Right cardiac atrium (tissue), 5 donors: ENCODE results near the gene SLC19A1. TPM values are rescaled to one million over a fixed set of nuclear protein-coding genes. Genes with fewer than 3 reads are reported as not detected.

ENCODE experiments used
- ATAC-seq, 2 donors: fragments of 200-7000 bp; cut with Tn5 transposase; one replicate each; pipeline versions ENCODE4 v1.8.0 to v1.9.1; 2020; ENCODE audit warnings: moderate library complexity in 2 of 2, mild to moderate bottlenecking in 1 of 2
- DNase-seq, 3 donors: peaks; one replicate each; pipeline ENCODE4 v3.0.0-alpha.2; 2020
- H3K27ac ChIP-seq: one replicate; pipeline ENCODE4 v1.5.1; 2013; ENCODE audit warnings: mild to moderate bottlenecking, low read length, control low read depth, moderate library complexity
- H3K27me3 ChIP-seq: one replicate; pipeline ENCODE4 v1.6.1; 2013; ENCODE audit not compliant: control insufficient read depth, insufficient read depth
- H3K4me1 ChIP-seq: one replicate; pipeline ENCODE4 v1.6.1; 2013; ENCODE audit warnings: low read length; ENCODE audit not compliant: control insufficient read depth, insufficient read depth
- H3K4me3 ChIP-seq: one replicate; pipeline ENCODE4 v1.5.1; 2013; ENCODE audit warnings: low read length, control low read depth
- H3K9me3 ChIP-seq: one replicate; pipeline ENCODE4 v1.6.1; 2013; ENCODE audit warnings: low read length; ENCODE audit not compliant: control insufficient read depth
- WGBS: extraction: QIAGEN DNeasy Blood & Tissue Kit; methylation state at CpG from one replicate; pipeline ENCODE4 v1.1.7; 2013; 5-methylcytosine and 5-hydroxymethylcytosine counted together
- intact Hi-C, 4 donors: fragments of 100-400 bp; cut with DNase I; formaldehyde crosslinking; loops; one replicate each; pipeline versions ENCODE4 v1.11.0 to v1.14.0; 2022 to 2023
- polyA plus RNA-seq: library from polyadenylated mRNA; stranded (reverse); fragments of 200-250 nt; gene quantifications from one replicate; pipeline ENCODE4 v1.2.3, GENCODE V29; 2013
- total RNA-seq, 4 donors: library from RNA; stranded (reverse); fragmentation: NEBNext Ultra II Directional; extraction: Animal tissue kit (Norgen Biotek cat#: 25700); gene quantifications; one replicate each; pipeline ENCODE4 v1.2.1, GENCODE V29; 2021
- donor health status: healthy with polysubstance abuse.
- donor health status: DM: no; HTN: yes; CAD: no.
- donor health status: DM: no; HTN: no; CAD: no.
- donor health status: DM: no; HTN: yes; CAD: no; lungs with severe emphysema.
- donor health status: DM: yes; HTN: yes; CAD: no.

Gene SLC19A1
- total and polyA plus RNA-seq, 5 donors, result 2.3 to 5.0 (median 3.9) TPM

DNA sequence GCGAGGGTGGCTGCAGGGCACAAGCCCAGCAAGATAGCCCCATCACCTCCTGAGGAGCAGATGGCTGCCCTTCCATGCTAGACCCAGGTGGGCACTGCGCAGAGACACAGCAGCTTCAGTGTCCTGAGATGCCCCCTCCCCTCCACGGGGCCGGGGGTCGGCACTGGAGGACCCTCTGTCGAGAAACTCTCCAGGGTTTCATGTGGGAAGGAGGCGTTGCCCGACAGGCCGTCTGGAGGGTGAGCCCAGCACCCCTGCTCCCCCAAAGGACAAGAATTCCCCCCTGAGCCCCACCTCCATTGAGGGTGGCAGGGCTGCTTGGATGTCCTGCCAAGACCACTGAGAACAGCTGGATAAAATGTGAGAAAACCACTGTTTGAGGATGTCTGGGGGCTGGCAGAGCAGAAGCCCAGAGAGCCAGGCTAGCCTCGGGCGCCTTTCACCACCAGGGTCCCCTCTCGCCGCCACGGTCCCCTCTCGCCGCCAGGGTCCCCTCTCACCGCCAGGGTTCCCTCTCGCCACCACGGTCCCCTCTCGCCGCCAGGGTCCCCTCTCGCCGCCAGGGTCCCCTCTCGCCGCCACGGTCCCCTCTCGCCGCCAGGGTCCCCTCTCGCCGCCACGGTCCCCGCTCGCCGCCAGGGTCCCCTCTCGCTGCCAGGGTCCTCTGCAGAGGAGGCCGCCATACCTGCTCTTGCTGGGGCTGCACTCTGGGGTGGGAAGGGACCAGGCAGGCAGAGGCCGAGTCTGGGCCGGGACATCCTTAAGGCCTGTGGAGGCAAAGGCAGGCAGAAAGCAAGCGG, 44.2 kb downstream of the SLC19A1 start:
- DNase-seq, result peak; percentile 12 to 50 (median 38)
- no peak for ATAC-seq
- H3K27me3 ChIP-seq, result no peaks in the 10 kb centered on the region
- WGBS, result 94% methylated on average over 39 of the region's 39 CpGs
- H3K4me1 ChIP-seq, result no peaks in the 10 kb centered on the region
- H3K4me3 ChIP-seq, result no peak overlapping the region
- H3K27ac ChIP-seq, result no peak overlapping the region
- intact Hi-C loops, result no loop called here
- no peaks in the 10 kb centered on the region for H3K9me3 ChIP-seq

DNA sequence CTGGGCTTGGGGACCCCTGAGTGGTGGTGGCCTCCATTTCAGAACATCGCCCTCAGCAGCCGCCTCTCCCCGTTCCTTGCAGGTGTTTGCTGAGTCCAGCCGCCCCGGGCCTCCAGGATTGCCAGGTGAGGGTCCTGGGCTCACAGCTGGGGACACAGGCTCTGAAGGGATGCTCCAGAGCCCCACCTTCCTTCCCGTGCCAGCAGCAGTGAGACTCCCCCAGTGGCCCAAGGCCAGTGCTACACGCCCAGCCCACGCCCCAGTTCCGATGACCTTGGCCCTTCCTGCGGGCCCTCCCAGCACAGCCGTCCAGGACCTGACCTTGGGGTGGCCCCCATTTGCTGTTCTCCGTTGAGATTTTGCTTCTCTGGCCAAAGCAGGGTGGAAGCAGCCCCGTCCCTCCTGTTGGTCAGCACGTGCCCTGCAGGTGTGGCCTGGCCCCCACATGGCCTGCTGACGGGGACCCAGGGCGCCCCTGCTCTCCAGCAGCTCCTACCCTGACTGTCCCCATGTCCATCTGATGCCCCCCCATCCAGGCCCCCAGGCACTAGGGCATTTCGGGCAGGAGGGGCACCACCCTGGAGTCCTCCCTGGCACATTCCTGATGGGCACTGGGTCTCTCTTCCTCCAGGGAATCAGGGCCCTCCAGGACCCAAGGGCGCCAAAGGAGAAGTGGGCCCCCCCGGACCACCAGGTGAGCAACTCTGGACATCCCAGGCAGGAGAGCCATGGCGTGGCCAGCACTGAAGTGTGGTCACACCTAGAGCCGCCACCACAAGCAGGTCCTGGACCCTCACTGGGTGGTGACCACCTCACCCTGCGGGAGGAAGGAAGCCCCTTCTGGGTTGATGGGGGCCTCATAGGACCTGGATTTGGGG, 45.0 kb downstream of the SLC19A1 start:
- ATAC-seq (peak in 1 of 2 donors; percentile 21), DNase-seq (peak; percentile 20 to 57 (median 56))
- no peaks in the 10 kb centered on the region for H3K9me3 ChIP-seq
- no peaks in the 10 kb centered on the region for H3K4me1 ChIP-seq
- H3K27me3 ChIP-seq, result no peaks in the 10 kb centered on the region
- intact Hi-C loops, result no loop called here
- WGBS, result 89% methylated on average over 22 of the region's 22 CpGs
- H3K4me3 ChIP-seq, result no peak overlapping the region
- no peak overlapping the region for H3K27ac ChIP-seq

DNA sequence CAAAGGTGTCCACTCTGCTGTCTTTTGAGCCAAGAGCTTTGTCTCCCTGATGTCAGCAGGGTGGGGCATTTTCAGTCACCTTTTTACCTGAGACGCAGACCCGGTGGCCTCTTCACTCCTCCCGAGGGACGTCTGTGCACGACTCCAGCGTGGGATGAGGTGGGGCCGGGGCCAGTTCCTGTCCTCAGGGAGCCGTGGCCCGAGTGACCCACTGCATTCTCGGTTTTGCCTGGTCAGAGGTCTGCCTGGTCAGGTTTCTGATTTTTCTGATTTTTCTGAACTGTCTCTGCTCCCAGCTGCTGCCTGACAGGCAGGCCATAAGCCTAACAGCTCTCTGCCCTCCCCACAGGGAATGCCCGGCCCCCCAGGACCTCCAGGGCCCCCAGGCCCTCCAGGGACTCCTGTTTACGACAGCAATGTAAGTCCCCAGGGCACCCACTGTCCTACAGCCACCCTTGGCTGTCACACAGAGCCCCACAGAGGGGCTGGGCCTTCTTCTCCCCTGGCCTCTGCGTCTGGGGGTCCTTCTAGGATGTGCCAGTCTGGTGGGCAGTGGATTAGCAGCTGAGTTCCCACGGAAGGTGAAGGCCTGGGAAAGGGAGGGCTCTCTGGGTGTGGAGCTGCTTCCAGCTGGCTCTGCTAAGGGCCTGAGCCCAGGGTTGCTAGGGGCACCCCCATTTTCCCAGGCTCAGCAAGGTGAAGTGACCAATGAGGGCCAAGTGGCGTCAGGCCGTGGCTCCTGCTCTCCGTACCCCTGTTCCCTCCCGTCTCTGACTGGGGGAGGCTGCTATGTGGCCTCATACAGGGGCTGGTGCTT, 45.9 kb downstream of the SLC19A1 start:
- DNase-seq (peak; percentile 8 to 43 (median 30)), ATAC-seq (no peak)
- Histone ChIP-seq H3K4me3 (no peak overlapping the region), H3K27ac (no peak overlapping the region), H3K9me3 (no peaks in the 10 kb centered on the region), H3K27me3 (no peaks in the 10 kb centered on the region), H3K4me1 (no peaks in the 10 kb centered on the region)
- whole genome bisulfite sequencing, result 86% methylated on average over 18 of the region's 18 CpGs
- intact Hi-C loops, result no loop called here

DNA sequence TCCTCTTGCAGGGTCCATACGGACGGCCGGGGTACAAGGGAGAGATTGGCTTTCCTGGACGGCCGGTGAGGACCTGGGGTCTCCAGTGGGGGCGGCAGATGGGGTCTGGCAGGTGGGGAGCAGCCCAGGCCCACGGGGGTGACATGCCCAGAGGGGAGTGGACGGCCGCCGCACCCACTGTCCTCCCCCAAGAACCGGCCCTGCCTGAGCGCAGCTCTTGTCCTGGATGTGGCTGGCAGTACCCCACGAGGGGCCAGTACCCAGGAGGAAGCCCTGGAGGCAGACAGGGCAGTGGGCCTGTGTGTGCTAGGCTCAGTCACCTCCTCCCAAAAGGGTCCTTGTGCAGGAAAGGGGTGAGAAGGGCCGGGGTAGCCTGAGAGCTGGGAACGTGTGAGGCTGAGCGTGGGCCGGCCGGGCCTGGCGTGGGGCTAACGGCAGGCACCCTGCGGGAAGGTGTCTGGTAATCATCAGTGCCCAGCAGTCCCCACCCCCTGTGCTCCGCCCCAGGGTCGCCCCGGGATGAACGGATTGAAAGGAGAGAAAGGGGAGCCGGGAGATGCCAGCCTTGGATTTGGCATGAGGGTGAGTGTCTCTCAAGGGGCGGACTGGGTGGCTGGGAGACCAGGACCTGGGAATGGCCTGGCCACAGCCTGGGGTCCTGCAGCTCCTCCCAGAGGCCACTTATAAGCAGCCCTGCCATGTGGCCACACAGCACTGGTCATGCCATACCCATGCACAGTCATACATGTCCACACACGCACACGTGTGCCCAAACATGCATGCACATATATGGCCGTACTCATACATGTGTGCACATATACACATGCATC, 47.2 kb downstream of the SLC19A1 start:
- H3K27ac ChIP-seq, result no peak overlapping the region
- DNase-seq (peak; percentile 9 to 47 (median 34)), ATAC-seq (no peak)
- H3K4me1 ChIP-seq, result no peaks in the 10 kb centered on the region
- no peaks in the 10 kb centered on the region for H3K27me3 ChIP-seq
- intact Hi-C loops, result no loop called here
- WGBS, result 89% methylated on average over 30 of the region's 30 CpGs
- no peaks in the 10 kb centered on the region for H3K9me3 ChIP-seq
- H3K4me3 ChIP-seq, result no peak overlapping the region

DNA sequence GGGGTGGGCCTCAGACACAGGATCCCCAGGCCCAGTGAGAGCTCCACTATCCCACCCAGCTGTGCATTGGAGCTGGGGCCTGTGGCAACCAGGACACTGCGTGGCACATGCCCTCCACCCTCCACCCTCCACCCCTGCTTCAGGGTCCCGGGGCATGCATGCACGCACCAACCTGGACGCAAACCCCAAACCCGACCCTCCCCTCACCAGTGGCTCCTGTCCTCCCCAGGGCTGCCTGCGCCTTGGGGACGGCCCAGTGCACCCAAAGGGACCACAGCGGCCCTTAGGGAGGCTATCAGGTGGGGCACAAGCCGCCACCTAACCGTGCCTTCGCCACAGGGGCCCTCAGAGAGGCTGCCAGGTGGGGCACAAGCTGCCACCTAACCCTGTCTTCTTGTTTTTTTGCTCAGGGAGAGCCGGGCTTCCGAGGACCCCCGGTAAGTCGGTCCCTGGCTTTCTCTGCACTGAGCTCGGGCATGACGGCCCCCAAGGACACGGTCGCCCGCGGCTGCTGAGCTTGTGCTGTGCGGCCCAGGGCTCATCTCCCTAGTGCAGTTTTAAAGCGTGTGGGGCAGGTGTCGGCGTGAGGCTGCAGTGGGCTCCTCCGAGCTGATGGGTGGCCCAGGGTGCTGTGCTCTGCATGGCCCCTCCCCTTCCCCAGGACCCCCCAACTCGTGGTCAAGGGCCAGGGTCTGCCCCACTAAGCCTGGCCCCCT, 47.9 kb downstream of the SLC19A1 start:
- Histone ChIP-seq H3K9me3 (no peaks in the 10 kb centered on the region), H3K27me3 (no peaks in the 10 kb centered on the region), H3K4me1 (no peaks in the 10 kb centered on the region), H3K27ac (no peak overlapping the region), H3K4me3 (no peak overlapping the region)
- WGBS, result 95% methylated on average over 27 of the region's 27 CpGs
- intact Hi-C loops, result no loop called here
- ATAC-seq (no peak), DNase-seq (peak in 2 of 3 donors; percentile 24 to 46)

DNA sequence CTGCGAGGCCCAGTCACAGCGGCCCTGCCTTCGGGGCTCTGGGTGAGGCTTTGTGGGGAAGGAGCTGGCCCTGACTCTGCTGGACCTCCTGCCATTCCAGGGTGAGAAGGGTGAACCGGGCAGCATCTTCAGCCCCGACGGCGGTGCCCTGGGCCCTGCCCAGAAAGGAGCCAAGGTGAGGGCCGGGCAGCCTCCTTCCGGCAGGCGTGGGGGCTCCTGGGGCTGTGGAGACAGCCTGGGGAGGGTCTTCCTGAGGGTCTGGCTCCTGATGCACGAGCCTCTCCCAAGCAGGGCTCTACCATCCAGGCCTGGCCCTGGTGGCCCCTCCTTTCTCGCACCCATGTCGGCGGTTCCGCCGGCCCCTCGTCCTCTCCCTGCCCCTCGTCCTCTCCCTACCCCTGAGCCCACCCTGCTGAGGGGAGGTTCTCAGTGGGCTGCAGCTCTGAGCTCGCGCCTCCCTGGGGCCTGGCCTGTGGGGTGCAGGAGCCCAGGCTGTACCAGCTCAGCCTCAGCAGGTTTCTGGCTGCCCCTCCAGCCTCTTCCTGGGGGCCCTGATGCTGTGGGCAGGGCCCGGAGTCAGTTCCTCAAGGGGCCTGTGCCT, 48.7 kb downstream of the SLC19A1 start:
- WGBS, result 94% methylated on average over 21 of the region's 21 CpGs
- intact Hi-C loops, result no loop called here
- Histone ChIP-seq H3K4me3 (no peak overlapping the region), H3K4me1 (no peaks in the 10 kb centered on the region), H3K27ac (no peak overlapping the region), H3K27me3 (no peaks in the 10 kb centered on the region), H3K9me3 (no peaks in the 10 kb centered on the region)
- DNase-seq (peak in 2 of 3 donors; percentile 50 to 59), ATAC-seq (no peak)

DNA sequence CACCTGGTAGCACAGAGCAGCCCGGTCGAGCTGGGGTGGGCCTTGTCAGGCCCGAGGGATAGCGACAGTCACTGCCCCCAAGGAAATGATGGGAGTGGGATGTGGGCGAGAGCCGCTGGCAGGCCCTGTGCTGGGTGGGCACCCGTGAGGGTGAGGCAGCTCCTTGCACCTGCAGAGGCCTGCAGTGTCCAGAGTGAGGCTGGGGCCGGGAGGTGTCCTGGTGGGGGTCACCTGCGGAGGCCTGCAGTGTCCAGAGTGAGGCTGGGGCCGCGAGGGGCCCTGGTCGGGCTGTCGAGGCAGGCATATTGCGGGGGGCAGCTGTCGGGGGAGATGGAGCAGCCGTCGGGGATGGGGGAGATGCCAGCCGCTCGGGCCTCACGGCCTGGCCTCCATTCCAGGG, 49.5 kb downstream of the SLC19A1 start:
- Histone ChIP-seq H3K4me3 (no peak overlapping the region), H3K4me1 (no peaks in the 10 kb centered on the region), H3K27me3 (no peaks in the 10 kb centered on the region), H3K9me3 (no peaks in the 10 kb centered on the region), H3K27ac (no peak overlapping the region)
- DNase-seq (no peak), ATAC-seq (no peak)
- 92% methylated on average over 20 of the region's 20 CpGs for WGBS
- intact Hi-C loops, result no loop called here

DNA sequence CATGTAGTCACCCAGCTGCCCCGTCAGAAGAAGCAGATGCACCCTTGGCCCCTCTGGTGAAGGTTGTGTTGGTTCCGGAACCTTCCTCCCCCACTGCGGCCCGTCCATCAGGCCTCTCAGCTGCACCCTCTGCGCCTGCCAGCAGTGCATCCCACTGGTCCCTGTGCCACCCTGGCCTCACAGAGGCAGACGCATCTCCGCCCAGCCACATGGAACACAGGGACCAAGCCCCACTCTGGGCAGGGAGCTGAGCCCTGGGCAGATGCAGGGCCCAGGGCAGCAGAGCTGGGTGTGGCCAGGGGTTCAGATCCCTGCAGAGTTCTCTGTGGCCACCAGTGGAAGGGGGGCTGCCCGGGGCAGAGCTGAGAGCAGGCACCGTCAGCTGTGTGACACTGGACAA, 50.6 kb downstream of the SLC19A1 start:
- Histone ChIP-seq H3K4me3 (no peak overlapping the region), H3K27ac (no peak overlapping the region), H3K4me1 (no peaks in the 10 kb centered on the region), H3K27me3 (no peaks in the 10 kb centered on the region), H3K9me3 (no peaks in the 10 kb centered on the region)
- 93% methylated on average over 9 of the region's 9 CpGs for WGBS
- ATAC-seq, result no peak
- DNase-seq, result no peak
- intact Hi-C loops, result no loop called here

DNA sequence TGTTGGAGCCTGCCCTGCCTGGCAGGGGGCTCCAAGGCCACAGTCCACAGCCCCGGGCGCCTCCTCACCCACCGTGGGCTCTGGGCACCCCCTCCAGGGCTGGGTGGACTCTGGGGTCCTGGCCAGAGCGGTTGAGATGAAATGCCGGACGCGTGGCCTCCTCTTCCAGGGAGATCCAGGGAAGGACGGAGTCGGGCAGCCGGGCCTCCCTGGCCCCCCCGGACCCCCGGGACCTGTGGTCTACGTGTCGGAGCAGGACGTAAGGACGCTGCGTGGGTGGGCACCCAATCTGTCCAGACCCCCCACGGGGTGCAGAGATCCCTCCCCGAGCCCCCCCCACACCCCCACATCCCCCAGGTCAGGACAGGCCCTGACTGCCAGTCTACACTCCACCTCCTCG, 51.2 kb downstream of the SLC19A1 start:
- no peak for ATAC-seq

More for the DNA sequence above, 51.2 kb downstream of the SLC19A1 start:
- no peak overlapping the region for H3K4me3 ChIP-seq
- intact Hi-C loops, result no loop called here
- H3K9me3 ChIP-seq, result no peaks in the 10 kb centered on the region
- H3K27ac ChIP-seq, result no peak overlapping the region
- no peaks in the 10 kb centered on the region for H3K4me1 ChIP-seq
- 91% methylated on average over 20 of the region's 20 CpGs for WGBS
- H3K27me3 ChIP-seq, result no peaks in the 10 kb centered on the region
- DNase-seq, result no peak
